ENCODE results near the gene BCAP29. TPM values are rescaled to one million over a fixed set of nuclear protein-coding genes. Genes with fewer than 3 reads are reported as not detected.

Gene BCAP29
- total and polyA plus RNA-seq, 2 donors (not counting 3 experiments of a cell fraction or from before 2014, with no cell fraction given), result 122 to 162 TPM

GRCh38 chr7:107643938-107644308 is 63.9 kb downstream of the BCAP29 start:
- Histone ChIP-seq H3K4me2 (ENCODE audit: insufficient read depth, low read length) (no peak overlapping the region), H3K4me1 (ENCODE audit: control insufficient read depth, extremely low read depth, insufficient read depth, low read length) (peaks cover 3% of the 10 kb centered on the region), H4K20me1 (replicated peaks; ENCODE audit: control insufficient read depth, extremely low read depth, insufficient read depth, low read length) (no peaks in the 10 kb centered on the region), H3K36me3 (ENCODE audit: control insufficient read depth in 2 of 2, extremely low read depth in 1 of 2, insufficient read depth in 2 of 2, low read length in 2 of 2) (no peaks in the 10 kb centered on the region), H3K9me1 (replicated peaks; ENCODE audit: control insufficient read depth, extremely low read depth, insufficient read depth, low read length) (no peaks in the 10 kb centered on the region), H3K27me3 (ENCODE audit: control insufficient read depth in 2 of 2, insufficient read depth in 2 of 2, low read length in 2 of 2) (no peaks in the 10 kb centered on the region), H3K9ac (replicated peaks; ENCODE audit: extremely low read depth, insufficient read depth, low read length) (no peak overlapping the region), H3K79me2 (ENCODE audit: control insufficient read depth, insufficient read depth, low read length) (no peaks in the 10 kb centered on the region), H2AFZ (ENCODE audit: low read depth, low read length) (no peak overlapping the region), H3K4me3 (replicated peaks in 1 of 3; ENCODE audit: insufficient read depth in 1 of 3, low read depth in 1 of 3, low read length in 3 of 3) (no peak overlapping the region), H3K27ac (ENCODE audit: insufficient read depth, low read depth, low read length) (no peak overlapping the region), H3K9me3 (replicated peaks; ENCODE audit: control insufficient read depth, insufficient read depth, low read length) (no peaks in the 10 kb centered on the region)
- dilution Hi-C loops (cut with MboI; ENCODE audit: extremely low pct_ligation_motif_present, low sequenced_read_pairs), result no loop called here
- FAIRE-seq (no peak), DNase-seq (ENCODE audit: low read depth, low spot score) (peak; percentile 16)
- BruUV-seq (replicated peaks), result no TSS peak
- CTCF ChIA-PET, result no interaction called here
- POLR2A ChIA-PET, result no interaction called here
- no peak for TF ChIP-seq GATA2 (IDR thresholded peaks at IDR 0.05; ENCODE audit: insufficient read depth, insufficient read length, low read depth, low read length)
- TF ChIP-seq JUN (IDR thresholded peaks at IDR 0.05; ENCODE audit: borderline replicate concordance, insufficient read depth, insufficient read length, low read depth), result no peak
- no peak for TF ChIP-seq POLR2AphosphoS5 (IDR thresholded peaks at IDR 0.05; ENCODE audit: insufficient read depth, low read depth, low read length)
- TF ChIP-seq CTCF (IDR thresholded peaks at IDR 0.05; ENCODE audit: extremely low read depth in 1 of 2, insufficient read depth in 1 of 2, low read depth in 1 of 2, low read length in 2 of 2), result no peak
- TF ChIP-seq EZH2 (IDR thresholded peaks at IDR 0.05; ENCODE audit: borderline replicate concordance, low read depth, low read length, severe bottlenecking), result no peak
- no peak for TF ChIP-seq MAX (IDR thresholded peaks at IDR 0.05; ENCODE audit: insufficient read depth, insufficient read length)
- intact Hi-C loops (cut with micrococcal nuclease), result no loop called here

Data from endothelial cell of umbilical vein (primary cell).